Measurements from ENCODE around the gene ARFGAP2.

GRCh38 chr11:47147250-47147649, 29.4 kb downstream of the ARFGAP2 start:
- TF ChIP-seq CTCF (IDR thresholded peaks at IDR 0.05) (no peak), EZH2 (IDR thresholded peaks at IDR 0.05) (no peak)

Data from neural progenitor cell (in vitro differentiated cells).